Endothelial cell of umbilical vein (primary cell): ENCODE measurements around the gene FAM217A. TPM values are rescaled to one million over a fixed set of nuclear protein-coding genes. Genes with fewer than 3 reads are reported as not detected.

Experiments
- Bru-seq: library from RNA; stranded (reverse); fragments of 400-500 nt; gene quantifications from one replicate; lab custom pipeline; 2021; lab: Mats Ljungman, UMichigan
- BruChase-seq, 2 experiments: library from RNA; stranded (reverse); fragments of 400-500 nt; gene quantifications; one replicate each; lab custom pipeline; 2021; lab: Mats Ljungman, UMichigan
- BruUV-seq: library from RNA; stranded (reverse); fragments of 400-500 nt; replicated peaks from 2 replicates; lab custom pipeline; 2021; lab: Mats Ljungman, UMichigan
- CTCF ChIA-PET: fragments of 300-600, 350-600 bp; sonication (Branson Sonifier 250); formaldehyde crosslinking; loops from one replicate; lab custom pipeline; 2021; ENCODE audit warnings: antibody characterized with exemption, inconsistent platforms; lab: Charles Lee
- POLR2A ChIA-PET: fragments of 300-600, 350-600 bp; sonication (Branson Sonifier 250); formaldehyde crosslinking; loops from one replicate; lab custom pipeline; 2021; ENCODE audit warnings: antibody characterized with exemption, inconsistent platforms; lab: Charles Lee
- DNase-seq: peaks from one replicate; pipeline ENCODE4 v3.0.0-alpha.2; 2011; ENCODE audit warnings: low read depth, low spot score
- FAIRE-seq: peaks from 2 replicates; lab custom pipeline; 2011; peaks lifted over from hg19 to GRCh38; lab: Jason Lieb, UNC
- H2AFZ ChIP-seq: 2 replicates; pipeline ENCODE4 v1.6.0; 2012; ENCODE audit warnings: low read depth, low read length, control low read depth, inconsistent platforms
- H3K27ac ChIP-seq: 2 replicates; pipeline ENCODE4 v1.5.1; 2011; ENCODE audit warnings: low read depth, mild to moderate bottlenecking, control low read depth, low read length, moderate library complexity; ENCODE audit not compliant: insufficient read depth
- H3K27me3 ChIP-seq, 2 experiments: 2 replicates each; pipeline versions ENCODE4 v1.6.0 to v1.6.1; 2011; ENCODE audit warnings: low read length in 2 of 2, mixed read lengths in 1 of 2; ENCODE audit not compliant: control insufficient read depth in 2 of 2, insufficient read depth in 2 of 2
- H3K36me3 ChIP-seq, 2 experiments: 2 replicates in 1 of 2; 3 replicates in 1 of 2; pipeline ENCODE4 v1.5.1; 2011; ENCODE audit warnings: low read length in 2 of 2, mild to moderate bottlenecking in 1 of 2, moderate library complexity in 1 of 2; ENCODE audit not compliant: control insufficient read depth in 2 of 2, insufficient read depth in 2 of 2; ENCODE audit errors: extremely low read depth in 1 of 2
- H3K4me1 ChIP-seq: 3 replicates; pipeline ENCODE4 v1.5.1; 2011; ENCODE audit warnings: mild to moderate bottlenecking, low read length; ENCODE audit not compliant: control insufficient read depth, insufficient read depth; ENCODE audit errors: extremely low read depth
- H3K4me2 ChIP-seq: 2 replicates; pipeline ENCODE4 v1.6.1; 2011; ENCODE audit warnings: low read length, control low read depth, mixed read lengths; ENCODE audit not compliant: insufficient read depth
- H3K4me3 ChIP-seq, 3 experiments: fragments of 200-600 bp in 1 of 3; sonication (generic), shearing (Covaris generic) in 1 of 3; replicated peaks in 1 of 3; 2 replicates each; pipeline ENCODE4 v1.5.1; 2011 to 2016; ENCODE audit warnings: control low read depth in 3 of 3, low read length in 3 of 3, mild to moderate bottlenecking in 2 of 3, inconsistent platforms in 1 of 3, low read depth in 1 of 3, moderate library complexity in 1 of 3; ENCODE audit not compliant: insufficient read depth in 1 of 3
- H3K79me2 ChIP-seq: 2 replicates; pipeline ENCODE4 v1.6.0; 2012; ENCODE audit warnings: low read length, inconsistent platforms; ENCODE audit not compliant: control insufficient read depth, insufficient read depth
- H3K9ac ChIP-seq: replicated peaks from 2 replicates; pipeline ENCODE3; 2011; ENCODE audit warnings: low read length, control low read depth; ENCODE audit not compliant: insufficient read depth; ENCODE audit errors: extremely low read depth
- H3K9me1 ChIP-seq: replicated peaks from 3 replicates; pipeline ENCODE4 v1.6.0; 2011; ENCODE audit warnings: mild to moderate bottlenecking, low read length; ENCODE audit not compliant: control insufficient read depth, insufficient read depth; ENCODE audit errors: extremely low read depth
- H3K9me3 ChIP-seq: replicated peaks from 2 replicates; pipeline ENCODE4 v1.5.1; 2012; ENCODE audit warnings: low read length, inconsistent platforms; ENCODE audit not compliant: control insufficient read depth, insufficient read depth
- H4K20me1 ChIP-seq: replicated peaks from 2 replicates; pipeline ENCODE3; 2011; ENCODE audit warnings: mild to moderate bottlenecking, low read length; ENCODE audit not compliant: control insufficient read depth, insufficient read depth; ENCODE audit errors: extremely low read depth
- EZH2 ChIP-seq: IDR thresholded peaks from 2 replicates; pipeline ENCODE4 v1.6.1; 2012; ENCODE audit warnings: borderline replicate concordance, low read depth, mild to moderate bottlenecking, moderate library complexity, low read length, inconsistent platforms; ENCODE audit not compliant: severe bottlenecking
- FOS ChIP-seq: IDR thresholded peaks from 2 replicates; pipeline ENCODE4 v1.6.1; 2011; ENCODE audit warnings: mild to moderate bottlenecking, low read length, moderate library complexity, borderline replicate concordance; ENCODE audit not compliant: insufficient read depth
- GATA2 ChIP-seq: IDR thresholded peaks from 2 replicates; pipeline ENCODE4 v1.7.0; 2011; ENCODE audit warnings: low read depth, mild to moderate bottlenecking, moderate library complexity, mixed read lengths, low read length; ENCODE audit not compliant: insufficient read length, insufficient read depth
- JUN ChIP-seq: IDR thresholded peaks from 2 replicates; pipeline ENCODE4 v1.6.1; 2011; ENCODE audit warnings: borderline replicate concordance, low read depth; ENCODE audit not compliant: insufficient read length, insufficient read depth
- MAX ChIP-seq: IDR thresholded peaks from 2 replicates; pipeline ENCODE4 v1.6.1; 2011; ENCODE audit not compliant: insufficient read depth, insufficient read length
- MYC ChIP-seq: IDR thresholded peaks from one replicate; pipeline ENCODE4 v1.6.1; 2011; ENCODE audit warnings: mild to moderate bottlenecking, low read depth, low read length
- POLR2A ChIP-seq: IDR thresholded peaks from 2 replicates; pipeline ENCODE4 v1.6.1; 2012; ENCODE audit warnings: low read depth, mild to moderate bottlenecking, control low read depth, low read length
- POLR2AphosphoS5 ChIP-seq: IDR thresholded peaks from 2 replicates; pipeline ENCODE4 v1.6.1; 2012; ENCODE audit warnings: low read depth, mild to moderate bottlenecking, control low read depth, low read length, moderate library complexity; ENCODE audit not compliant: insufficient read depth
- dilution Hi-C: fragments of 300-500 bp; cut with MboI; formaldehyde crosslinking; loops from one replicate; pipeline ENCODE4 v1.15.0; 2019; ENCODE audit warnings: low sequenced_read_pairs; ENCODE audit not compliant: extremely low pct_ligation_motif_present
- intact Hi-C: fragments of 100-400 bp; cut with micrococcal nuclease; formaldehyde crosslinking; loops from one replicate; pipeline ENCODE4 v1.10.0; 2022
- long read RNA-seq: library from polyadenylated mRNA; stranded (forward); transcript quantifications from one replicate; pipeline ENCODE4 v2.0.0, GENCODE V29; 2021
- polyA minus RNA-seq, 3 experiments: library from RNA; depleted of rRNA, polyadenylated mRNA; stranded (reverse); fragments of >200 nt; gene quantifications; 1 replicate in 1 of 3; 2 replicates in 2 of 3; pipeline ENCODE4 v1.2.3, GENCODE V29; 2011
- polyA plus RNA-seq, 4 experiments: library from polyadenylated mRNA; depleted of rRNA in 3 of 4; stranded (reverse) in 3 of 4; unstranded in 1 of 4; fragments of >200 nt; gene quantifications; 2 replicates each; pipeline versions ENCODE4 v1.2.1 to v1.2.3, GENCODE V29; 2011 to 2012; ENCODE audit warnings: missing spikeins in 1 of 4
- total RNA-seq: library from RNA; stranded (reverse); gene quantifications from 2 replicates; pipeline ENCODE4 v1.2.3, GENCODE V29; 2021
- TF ChIP-seq, protein P1 (sequence below), 2 donors: IDR thresholded peaks; 1 replicate in 1 of 2; 2 replicates in 1 of 2; pipeline ENCODE4 v1.5.1; 2011; ENCODE audit warnings: low read length in 2 of 2, mild to moderate bottlenecking in 2 of 2, moderate library complexity in 2 of 2, control low read depth in 1 of 2, inconsistent platforms in 1 of 2, low read depth in 1 of 2; ENCODE audit not compliant: insufficient read depth in 1 of 2; ENCODE audit errors: extremely low read depth in 1 of 2

FAM217A gene
- not detected in 2 replicates for total RNA-seq
- polyA plus RNA-seq = not detected in 2 replicates
- polyA plus RNA-seq (2011; cell fraction: cytosol; rRNA removed) = not detected in 2 replicates
- not detected in 2 replicates for polyA plus RNA-seq (2011; cell fraction: nucleus; rRNA removed)
- not detected in 2 replicates for polyA plus RNA-seq (2012)
- polyA minus RNA-seq = not detected in 2 replicates
- not detected for polyA minus RNA-seq (2011; cell fraction: cytosol; rRNA and poly(A)+ RNA removed)
- polyA minus RNA-seq (2011; cell fraction: nucleus; rRNA and poly(A)+ RNA removed) = not detected in 2 replicates
- Bru-seq, nascent RNA = not detected
- BruChase-seq, experiment 1, labeled RNA remaining after a 6-hour chase = not detected
- not detected for BruChase-seq, experiment 2, labeled RNA remaining after a 2-hour chase
- long read RNA-seq, partial matches to known transcripts = 0 of 13 reads
- long read RNA-seq, other reads (novel, unspliced or antisense) = 13 of 13 reads

- Histone ChIP-seq H3K9me1 (no peaks in the 10 kb centered on the region), H3K9me3 (no peaks in the 10 kb centered on the region), H3K27ac (no peak within 1 kb of the TSS), H3K36me3 (no peaks in the 10 kb centered on the region), H3K4me3 (no peak within 1 kb of the TSS), H3K27me3 (no peaks in the 10 kb centered on the region), H4K20me1 (no peaks in the 10 kb centered on the region), H3K4me2 (no peak within 1 kb of the TSS), H3K79me2 (no peaks in the 10 kb centered on the region), H3K9ac (no peak within 1 kb of the TSS), H2AFZ (peak within 1 kb of the TSS; percentile 67), H3K4me1 (no peaks in the 10 kb centered on the region)
- BruUV-seq = no TSS peak
- intact Hi-C loops (no loop called here), dilution Hi-C loops (no loop called here)
- no peak for DNase-seq
- ChIA-PET POLR2A (interaction anchor here (1.0 kb wide), 1 partner anchor 11 kb away, joined by 7 read pairs; no protein-coding TSS in a partner anchor), CTCF (no interaction called here)
- TF ChIP-seq MAX (no peak), MYC (no peak), GATA2 (no peak), JUN (no peak), EZH2 (no peak), POLR2AphosphoS5 (no peak), POLR2A (no peak), FOS (no peak)
- TF ChIP-seq, protein P1, sequence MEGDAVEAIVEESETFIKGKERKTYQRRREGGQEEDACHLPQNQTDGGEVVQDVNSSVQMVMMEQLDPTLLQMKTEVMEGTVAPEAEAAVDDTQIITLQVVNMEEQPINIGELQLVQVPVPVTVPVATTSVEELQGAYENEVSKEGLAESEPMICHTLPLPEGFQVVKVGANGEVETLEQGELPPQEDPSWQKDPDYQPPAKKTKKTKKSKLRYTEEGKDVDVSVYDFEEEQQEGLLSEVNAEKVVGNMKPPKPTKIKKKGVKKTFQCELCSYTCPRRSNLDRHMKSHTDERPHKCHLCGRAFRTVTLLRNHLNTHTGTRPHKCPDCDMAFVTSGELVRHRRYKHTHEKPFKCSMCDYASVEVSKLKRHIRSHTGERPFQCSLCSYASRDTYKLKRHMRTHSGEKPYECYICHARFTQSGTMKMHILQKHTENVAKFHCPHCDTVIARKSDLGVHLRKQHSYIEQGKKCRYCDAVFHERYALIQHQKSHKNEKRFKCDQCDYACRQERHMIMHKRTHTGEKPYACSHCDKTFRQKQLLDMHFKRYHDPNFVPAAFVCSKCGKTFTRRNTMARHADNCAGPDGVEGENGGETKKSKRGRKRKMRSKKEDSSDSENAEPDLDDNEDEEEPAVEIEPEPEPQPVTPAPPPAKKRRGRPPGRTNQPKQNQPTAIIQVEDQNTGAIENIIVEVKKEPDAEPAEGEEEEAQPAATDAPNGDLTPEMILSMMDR (IDR thresholded peaks at IDR 0.05; ENCODE audit: extremely low read depth in 1 of 2, insufficient read depth in 1 of 2, low read depth in 1 of 2, low read length in 2 of 2) = no peak
- no peak for FAIRE-seq
These were observed at the start of gene FAM217A for GRCh38 chr6:4078691-4079471. TSS of gene FAM217A (minus strand) at chr6:4079137. CDS start at chr6:4077414, 1,723 bp downstream.
